ENCODE results near the gene SYNPO.

DNA sequence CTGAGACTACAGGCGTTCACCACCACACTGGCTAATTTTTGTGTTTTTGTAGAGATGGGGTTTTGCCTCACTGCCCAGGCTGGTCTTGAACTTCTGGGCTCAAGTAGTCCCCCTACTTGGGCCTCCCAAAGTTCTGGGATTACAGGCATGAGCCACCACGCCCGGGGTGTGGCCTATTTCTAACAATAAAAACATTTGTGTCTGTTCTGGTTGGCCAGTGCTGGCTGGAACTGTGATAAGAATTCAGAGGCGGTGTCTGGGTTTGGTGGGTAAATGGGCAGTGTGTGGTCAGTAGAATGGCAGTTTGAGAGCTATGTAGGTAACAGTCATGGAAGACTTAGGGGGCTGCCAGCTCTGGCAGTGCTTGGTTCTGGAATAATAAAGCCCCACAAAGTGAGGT, 46.9 kb upstream of the SYNPO start:
- no peak for TF ChIP-seq POLR2A (IDR thresholded peaks at IDR 0.05)
- TF ChIP-seq, protein P1, sequence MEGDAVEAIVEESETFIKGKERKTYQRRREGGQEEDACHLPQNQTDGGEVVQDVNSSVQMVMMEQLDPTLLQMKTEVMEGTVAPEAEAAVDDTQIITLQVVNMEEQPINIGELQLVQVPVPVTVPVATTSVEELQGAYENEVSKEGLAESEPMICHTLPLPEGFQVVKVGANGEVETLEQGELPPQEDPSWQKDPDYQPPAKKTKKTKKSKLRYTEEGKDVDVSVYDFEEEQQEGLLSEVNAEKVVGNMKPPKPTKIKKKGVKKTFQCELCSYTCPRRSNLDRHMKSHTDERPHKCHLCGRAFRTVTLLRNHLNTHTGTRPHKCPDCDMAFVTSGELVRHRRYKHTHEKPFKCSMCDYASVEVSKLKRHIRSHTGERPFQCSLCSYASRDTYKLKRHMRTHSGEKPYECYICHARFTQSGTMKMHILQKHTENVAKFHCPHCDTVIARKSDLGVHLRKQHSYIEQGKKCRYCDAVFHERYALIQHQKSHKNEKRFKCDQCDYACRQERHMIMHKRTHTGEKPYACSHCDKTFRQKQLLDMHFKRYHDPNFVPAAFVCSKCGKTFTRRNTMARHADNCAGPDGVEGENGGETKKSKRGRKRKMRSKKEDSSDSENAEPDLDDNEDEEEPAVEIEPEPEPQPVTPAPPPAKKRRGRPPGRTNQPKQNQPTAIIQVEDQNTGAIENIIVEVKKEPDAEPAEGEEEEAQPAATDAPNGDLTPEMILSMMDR (IDR thresholded peaks at IDR 0.05), result no peak

Measured in transverse colon (tissue), 3 donors.